ENCODE results near the gene OR2T27.

- TF ChIP-seq EZH2 (IDR thresholded peaks at IDR 0.05; ENCODE audit: insufficient read depth, poor library complexity, severe bottlenecking): no peak
- no peak for TF ChIP-seq EZH2phosphoT487 (IDR thresholded peaks at IDR 0.05; ENCODE audit: insufficient read depth, low read depth)
These were observed 27.1 kb downstream of the OR2T27 start for GRCh38 chr1:248627971-248628844.
